Measurements from ENCODE around the gene RGL2.

Gene RGL2

GRCh38 chr6:33304216-33304615 is 5.5 kb upstream of the RGL2 start:
- no peaks in the 10 kb centered on the region for H3K27me3 ChIP-seq (ENCODE audit: insufficient read depth, poor library complexity, severe bottlenecking)
- no peak for TF ChIP-seq SPI1 (IDR thresholded peaks at IDR 0.05; ENCODE audit: borderline replicate concordance, low read depth)
- no peak for TF ChIP-seq GABPA (IDR thresholded peaks at IDR 0.05; ENCODE audit: low read depth)
- TF ChIP-seq POLR2AphosphoS5 (IDR thresholded peaks at IDR 0.05; ENCODE audit: low read depth): no peak
- TF ChIP-seq, protein P1, sequence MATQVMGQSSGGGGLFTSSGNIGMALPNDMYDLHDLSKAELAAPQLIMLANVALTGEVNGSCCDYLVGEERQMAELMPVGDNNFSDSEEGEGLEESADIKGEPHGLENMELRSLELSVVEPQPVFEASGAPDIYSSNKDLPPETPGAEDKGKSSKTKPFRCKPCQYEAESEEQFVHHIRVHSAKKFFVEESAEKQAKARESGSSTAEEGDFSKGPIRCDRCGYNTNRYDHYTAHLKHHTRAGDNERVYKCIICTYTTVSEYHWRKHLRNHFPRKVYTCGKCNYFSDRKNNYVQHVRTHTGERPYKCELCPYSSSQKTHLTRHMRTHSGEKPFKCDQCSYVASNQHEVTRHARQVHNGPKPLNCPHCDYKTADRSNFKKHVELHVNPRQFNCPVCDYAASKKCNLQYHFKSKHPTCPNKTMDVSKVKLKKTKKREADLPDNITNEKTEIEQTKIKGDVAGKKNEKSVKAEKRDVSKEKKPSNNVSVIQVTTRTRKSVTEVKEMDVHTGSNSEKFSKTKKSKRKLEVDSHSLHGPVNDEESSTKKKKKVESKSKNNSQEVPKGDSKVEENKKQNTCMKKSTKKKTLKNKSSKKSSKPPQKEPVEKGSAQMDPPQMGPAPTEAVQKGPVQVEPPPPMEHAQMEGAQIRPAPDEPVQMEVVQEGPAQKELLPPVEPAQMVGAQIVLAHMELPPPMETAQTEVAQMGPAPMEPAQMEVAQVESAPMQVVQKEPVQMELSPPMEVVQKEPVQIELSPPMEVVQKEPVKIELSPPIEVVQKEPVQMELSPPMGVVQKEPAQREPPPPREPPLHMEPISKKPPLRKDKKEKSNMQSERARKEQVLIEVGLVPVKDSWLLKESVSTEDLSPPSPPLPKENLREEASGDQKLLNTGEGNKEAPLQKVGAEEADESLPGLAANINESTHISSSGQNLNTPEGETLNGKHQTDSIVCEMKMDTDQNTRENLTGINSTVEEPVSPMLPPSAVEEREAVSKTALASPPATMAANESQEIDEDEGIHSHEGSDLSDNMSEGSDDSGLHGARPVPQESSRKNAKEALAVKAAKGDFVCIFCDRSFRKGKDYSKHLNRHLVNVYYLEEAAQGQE (IDR thresholded peaks at IDR 0.05; ENCODE audit: insufficient replicate concordance, low read depth): no peak
- TF ChIP-seq, protein P2, sequence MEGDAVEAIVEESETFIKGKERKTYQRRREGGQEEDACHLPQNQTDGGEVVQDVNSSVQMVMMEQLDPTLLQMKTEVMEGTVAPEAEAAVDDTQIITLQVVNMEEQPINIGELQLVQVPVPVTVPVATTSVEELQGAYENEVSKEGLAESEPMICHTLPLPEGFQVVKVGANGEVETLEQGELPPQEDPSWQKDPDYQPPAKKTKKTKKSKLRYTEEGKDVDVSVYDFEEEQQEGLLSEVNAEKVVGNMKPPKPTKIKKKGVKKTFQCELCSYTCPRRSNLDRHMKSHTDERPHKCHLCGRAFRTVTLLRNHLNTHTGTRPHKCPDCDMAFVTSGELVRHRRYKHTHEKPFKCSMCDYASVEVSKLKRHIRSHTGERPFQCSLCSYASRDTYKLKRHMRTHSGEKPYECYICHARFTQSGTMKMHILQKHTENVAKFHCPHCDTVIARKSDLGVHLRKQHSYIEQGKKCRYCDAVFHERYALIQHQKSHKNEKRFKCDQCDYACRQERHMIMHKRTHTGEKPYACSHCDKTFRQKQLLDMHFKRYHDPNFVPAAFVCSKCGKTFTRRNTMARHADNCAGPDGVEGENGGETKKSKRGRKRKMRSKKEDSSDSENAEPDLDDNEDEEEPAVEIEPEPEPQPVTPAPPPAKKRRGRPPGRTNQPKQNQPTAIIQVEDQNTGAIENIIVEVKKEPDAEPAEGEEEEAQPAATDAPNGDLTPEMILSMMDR (IDR thresholded peaks at IDR 0.05; ENCODE audit: insufficient read depth, low read length): no peak
- DNase-seq (ENCODE audit: low read depth in 1 of 2, low spot score in 1 of 2): no peak
- H3K27ac ChIP-seq (replicated peaks): no peak overlapping the region
- H3K4me3 ChIP-seq (replicated peaks; ENCODE audit: insufficient read depth, low read length): no peak overlapping the region

DNA sequence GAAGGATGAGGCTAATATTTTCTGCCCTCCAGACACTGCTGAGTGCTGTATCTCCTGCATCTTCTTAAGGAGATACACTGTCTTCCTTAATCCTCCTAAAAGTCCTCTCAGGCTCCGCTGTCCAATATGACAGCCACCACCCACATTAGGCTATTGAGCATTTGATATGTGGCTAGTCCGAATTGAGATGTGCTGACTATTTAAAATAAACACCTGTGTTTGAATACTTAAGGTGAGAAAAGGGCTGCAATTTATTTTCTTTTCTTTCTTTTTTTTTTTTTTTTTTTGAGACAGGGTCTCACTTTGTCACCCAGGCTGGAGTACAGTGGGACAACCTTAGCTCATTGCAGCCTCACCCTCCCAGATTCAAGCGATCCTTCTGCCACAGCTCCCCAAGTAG is 3.1 kb upstream of the RGL2 start:
- Histone ChIP-seq H3K27me3 (ENCODE audit: insufficient read depth, poor library complexity, severe bottlenecking) (no peaks in the 10 kb centered on the region), H3K4me3 (replicated peaks; ENCODE audit: insufficient read depth, low read length) (no peak overlapping the region), H3K27ac (replicated peaks) (no peak overlapping the region)
- DNase-seq (ENCODE audit: low read depth in 1 of 2, low spot score in 1 of 2): no peak
- TF ChIP-seq, protein P2 (IDR thresholded peaks at IDR 0.05; ENCODE audit: insufficient read depth, low read length): no peak
- no peak for TF ChIP-seq SPI1 (IDR thresholded peaks at IDR 0.05; ENCODE audit: borderline replicate concordance, low read depth)

DNA sequence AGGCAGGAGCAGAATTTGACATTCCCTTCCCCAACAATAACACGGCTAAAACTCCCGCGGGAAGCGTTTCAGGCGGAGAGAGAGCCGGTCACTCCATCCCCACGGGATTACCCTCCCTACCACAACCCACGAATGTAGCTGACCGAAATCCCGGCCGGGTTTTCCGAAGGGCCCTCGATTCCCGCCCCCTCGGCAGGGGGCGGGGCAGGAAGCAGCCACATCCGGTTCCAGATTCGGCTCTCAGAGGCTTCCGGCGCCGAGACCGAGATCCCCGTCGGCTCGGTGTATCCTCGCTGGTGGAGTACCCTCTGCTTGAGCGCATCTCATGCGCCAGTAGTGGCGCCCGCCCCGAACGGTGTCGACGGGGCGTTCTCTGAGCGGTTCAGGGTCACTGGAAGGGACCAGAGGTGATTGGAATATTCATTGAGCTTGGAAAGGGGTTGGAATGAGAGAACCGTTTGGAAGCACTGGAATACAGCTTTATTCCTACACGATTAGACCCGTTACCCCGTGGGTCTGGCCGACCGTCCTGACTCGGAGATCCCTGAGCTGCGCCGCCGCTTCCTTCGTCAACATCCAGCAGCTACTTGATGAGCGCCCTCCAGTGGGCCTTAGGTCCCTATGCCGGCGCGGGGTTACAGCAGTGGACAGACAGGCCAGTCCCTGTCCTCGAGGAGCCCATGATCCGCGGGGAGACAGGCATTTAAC is 649 bp upstream of the RGL2 start:
- no peaks in the 10 kb centered on the region for H3K27me3 ChIP-seq (ENCODE audit: insufficient read depth, poor library complexity, severe bottlenecking)
- peak overlapping the region; percentile 95 for H3K27ac ChIP-seq (replicated peaks)
- TF ChIP-seq, protein P1 (IDR thresholded peaks at IDR 0.05; ENCODE audit: insufficient replicate concordance, low read depth): peak; percentile 42
- peak; percentile 87 for TF ChIP-seq POLR2AphosphoS5 (IDR thresholded peaks at IDR 0.05; ENCODE audit: low read depth)
- TF ChIP-seq GABPA (IDR thresholded peaks at IDR 0.05; ENCODE audit: low read depth): peak; percentile 82
- TF ChIP-seq, protein P2 (IDR thresholded peaks at IDR 0.05; ENCODE audit: insufficient read depth, low read length): peak; percentile 77
- no peak; the same call in 1 of the 2 replicates for TF ChIP-seq SPI1 (IDR thresholded peaks at IDR 0.05; ENCODE audit: borderline replicate concordance, low read depth)
- DNase-seq (ENCODE audit: low read depth in 1 of 2, low spot score in 1 of 2): peak; percentile 80 to 93
- peak overlapping the region; percentile 75 for H3K4me3 ChIP-seq (replicated peaks; ENCODE audit: insufficient read depth, low read length)
